H1 (cell line): ENCODE measurements around the gene TBP. TPM values are rescaled to one million over a fixed set of nuclear protein-coding genes. Genes with fewer than 3 reads are reported as not detected.

Source experiments
- polyA plus RNA-seq, 7 experiments: library from polyadenylated mRNA; depleted of rRNA in 3 of 7; stranded (reverse) in 5 of 7; unstranded in 2 of 7; fragments of >200 nt in 5 of 7; fragments of 200-250 nt in 2 of 7; gene quantifications; 1 replicate in 5 of 7; 2 replicates in 1 of 7; 4 replicates in 1 of 7; pipeline versions ENCODE4 v1.2.1 to v1.2.3, GENCODE V29; 2011 to 2013; ENCODE audit warnings: missing spikeins in 2 of 7, mixed read lengths in 2 of 7
- total RNA-seq: library from RNA; stranded (reverse); fragmentation: NEBNext Ultra II Directional; extraction: Animal tissue kit (Norgen Biotek cat#: 25700); gene quantifications from 2 replicates; pipeline ENCODE4 v1.2.1, GENCODE V29; 2021

Gene TBP
- total and polyA plus RNA-seq, 2 of the 8 experiments (the other 6 are each of a cell fraction or from before 2014, with no cell fraction given), result 17.2 to 20.9 TPM

Other genes with a start within 250 kb of the TBP start
- gene FAM120B, start 247.6 kb upstream of the TBP start, total RNA-seq, result 12.0 and 12.5 TPM in 2 replicates
- gene FAM120B, start 247.6 kb upstream of the TBP start, polyA plus RNA-seq (2011; rRNA removed), result 4.2 and 5.1 TPM in 2 replicates
- 232 and 237 TPM in 2 replicates for gene PSMB1, start 1.1 kb upstream of the TBP start, total RNA-seq
- gene PSMB1, start 1.1 kb upstream of the TBP start, polyA plus RNA-seq (2011; rRNA removed), result 441 and 609 TPM in 2 replicates
- 104 and 116 TPM in 2 replicates for gene PDCD2, start 30.3 kb downstream of the TBP start, total RNA-seq
- 58.7 and 74.1 TPM in 2 replicates for gene PDCD2, start 30.3 kb downstream of the TBP start, polyA plus RNA-seq (2011; rRNA removed)